ENCODE results near the gene TMEM164.

- TF ChIP-seq POLR2AphosphoS5 (IDR thresholded peaks at IDR 0.05; ENCODE audit: low read depth, low read length) (no peak), REST (IDR thresholded peaks at IDR 0.05; ENCODE audit: insufficient read depth in 1 of 2, low read depth in 2 of 2, low read length in 2 of 2) (no peak), TAF1 (IDR thresholded peaks at IDR 0.05; ENCODE audit: borderline replicate concordance, insufficient read depth, low read length) (no peak)
Measured at GRCh38 chrX:110213183-110213582, 210.3 kb downstream of the TMEM164 start.

All from PFSK-1 (cell line).